ENCODE data around the gene DSG3.

DSG3 gene

DNA sequence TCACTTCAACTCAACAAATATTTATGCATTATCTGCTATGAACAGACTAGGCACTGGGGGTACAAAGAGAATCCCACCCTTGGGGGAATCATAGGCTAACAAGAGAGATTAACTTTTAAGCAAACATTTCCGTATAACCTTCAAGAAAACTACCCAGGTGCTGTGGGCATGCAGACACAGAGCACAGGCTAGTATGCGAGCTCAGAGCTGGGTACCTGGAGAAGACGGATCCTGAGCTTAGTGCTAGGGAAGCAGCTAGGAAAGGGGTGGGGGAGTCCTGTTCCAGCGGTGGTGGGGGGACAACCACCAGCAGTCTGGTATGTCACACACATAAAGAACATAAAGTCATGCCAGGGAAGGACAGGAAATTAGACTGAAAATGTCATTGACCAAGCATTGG is 17.5 kb upstream of the DSG3 start:
- DNase-seq (ENCODE audit: low spot score): no peak

DNA sequence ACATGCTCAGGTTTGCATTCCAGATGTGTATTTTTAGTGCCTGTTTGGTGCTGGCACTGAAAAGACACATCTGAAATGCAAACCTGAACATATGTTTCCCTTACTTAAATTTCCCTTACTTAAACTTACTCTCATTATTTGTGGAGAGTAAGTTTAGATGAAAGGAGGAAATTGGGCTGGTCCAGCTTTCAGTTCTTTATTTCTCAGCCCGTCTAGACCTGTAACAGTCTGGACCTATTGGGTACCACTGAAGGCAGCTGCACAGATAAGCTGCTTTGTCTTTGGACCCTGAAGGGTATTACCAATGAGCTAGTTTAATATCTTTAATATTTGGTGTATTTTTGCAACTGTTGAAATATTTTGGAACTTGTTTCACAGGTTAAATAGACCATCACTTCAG is 17.0 kb upstream of the DSG3 start:
- DNase-seq (ENCODE audit: low spot score): no peak

DNA sequence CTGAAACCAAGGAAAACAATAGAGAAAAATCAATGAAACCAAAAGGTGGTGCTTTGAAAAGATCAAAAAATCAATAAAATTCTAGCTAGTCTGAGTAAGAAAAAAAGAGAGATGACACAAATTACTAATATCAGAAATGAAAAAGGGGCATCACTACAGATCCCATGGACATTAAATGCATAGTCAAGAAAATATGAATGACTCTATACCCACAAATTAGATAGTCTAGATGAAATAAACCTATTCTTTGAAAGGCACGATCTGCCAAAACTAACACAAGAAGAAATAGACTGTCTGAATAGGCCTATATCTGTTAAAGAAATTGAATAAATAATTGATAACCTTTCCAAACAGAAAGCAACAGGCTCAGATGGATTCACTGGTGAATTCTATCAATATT is 15.2 kb upstream of the DSG3 start:
- no peak for DNase-seq (ENCODE audit: low spot score)

DNA sequence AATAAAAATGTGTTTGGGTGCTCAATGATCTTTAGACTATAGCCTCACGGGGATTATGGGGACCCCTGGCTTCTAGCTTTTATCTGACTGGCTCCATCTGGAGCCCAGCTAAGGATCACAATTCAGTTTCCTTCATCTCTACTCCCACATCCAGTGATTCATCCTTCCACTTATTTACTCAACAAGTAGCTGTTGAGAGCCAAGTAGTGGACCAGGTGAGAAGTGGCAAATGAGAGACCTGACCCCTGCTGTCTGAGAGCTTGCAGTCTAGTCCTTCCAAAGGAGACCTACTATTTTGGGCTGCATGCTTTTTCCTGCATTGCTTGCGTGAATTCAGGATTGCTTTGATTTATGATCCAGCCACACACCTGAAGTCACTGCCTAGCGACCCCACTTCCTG is 10.7 kb upstream of the DSG3 start:
- DNase-seq (ENCODE audit: low spot score): no peak

DNA sequence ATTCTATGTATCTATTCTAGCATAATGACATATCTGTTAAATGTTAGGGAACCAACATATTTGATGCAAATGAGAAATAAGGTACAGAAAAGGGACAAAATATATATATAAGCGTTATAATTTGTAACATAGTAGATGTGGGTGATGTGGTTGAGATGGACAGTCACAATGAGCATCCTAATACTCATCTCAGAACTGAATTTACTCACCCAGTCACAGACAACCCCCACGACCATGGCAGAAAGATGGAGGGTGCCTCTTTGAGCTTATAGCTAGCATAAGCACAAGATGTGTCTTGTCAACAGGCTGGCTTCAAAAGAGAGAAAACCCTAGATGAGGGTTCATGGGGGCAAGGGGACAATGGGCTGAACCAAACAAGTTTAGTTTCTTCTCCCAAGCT is 9.1 kb upstream of the DSG3 start:
- no peak for DNase-seq (ENCODE audit: low spot score)

DNA sequence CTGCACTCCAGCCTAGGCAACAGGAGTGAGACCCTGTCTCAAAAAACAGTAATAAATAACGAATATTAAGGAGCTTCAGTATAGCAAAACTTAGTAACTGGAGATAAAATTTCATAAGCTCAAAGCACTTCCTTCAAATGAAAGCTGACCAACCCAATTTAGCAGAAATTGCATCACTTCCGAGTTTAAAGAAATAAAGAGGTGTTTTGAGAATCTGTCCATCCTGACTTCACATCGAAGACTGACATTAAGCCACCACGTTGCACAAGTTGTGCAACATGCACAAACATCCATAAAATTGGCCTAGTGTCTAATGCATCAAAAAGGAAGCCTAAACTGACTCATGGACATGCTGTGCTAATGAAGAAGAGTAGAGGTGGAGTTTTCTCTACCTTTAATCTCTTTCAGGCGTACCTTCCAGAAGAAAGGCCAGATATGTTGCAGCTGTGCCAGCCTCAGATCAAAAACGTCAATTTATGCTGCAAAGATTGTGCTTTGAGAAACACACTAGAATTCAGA is 7.7 kb upstream of the DSG3 start:
- DNase-seq (ENCODE audit: low spot score): no peak

DNA sequence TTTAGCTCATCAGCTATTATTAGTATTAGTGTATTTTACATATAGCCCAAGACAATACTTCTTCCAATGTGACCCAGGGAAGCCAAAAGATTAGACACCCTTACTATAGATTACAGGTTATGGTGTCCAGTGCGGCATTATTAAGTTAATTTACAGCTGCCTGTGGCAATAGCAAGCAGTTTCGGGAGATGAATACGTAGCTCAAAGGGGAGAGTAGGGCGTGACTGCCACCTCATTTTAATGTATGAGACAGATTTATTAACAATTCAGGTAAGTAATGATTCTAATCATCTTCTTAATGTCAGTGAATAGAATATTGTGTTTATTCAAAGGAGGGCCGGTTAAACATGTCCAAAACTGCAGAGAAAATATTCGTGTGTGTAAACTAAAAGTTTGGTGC is 6.8 kb upstream of the DSG3 start:
- DNase-seq (ENCODE audit: low spot score): no peak

DNA sequence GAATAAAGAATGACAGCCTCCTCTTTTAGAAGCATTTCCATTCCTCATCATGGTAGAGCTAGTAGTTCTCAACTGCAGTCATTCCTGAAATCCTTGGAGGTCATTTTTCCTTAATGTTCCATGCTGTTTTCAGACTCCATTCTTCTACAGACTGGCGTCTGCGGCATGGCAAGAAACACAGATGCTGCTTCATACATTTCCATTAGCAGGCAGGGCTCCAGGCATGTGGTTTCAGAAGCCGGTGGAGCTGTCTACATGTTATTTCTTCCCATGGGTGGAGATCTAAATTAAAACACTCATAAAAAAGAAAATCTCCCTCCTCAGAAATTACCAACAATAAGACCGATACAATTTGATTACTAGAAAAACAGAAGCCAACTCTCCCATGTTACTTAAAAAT is 6.0 kb upstream of the DSG3 start:
- no peak for DNase-seq (ENCODE audit: low spot score)

DNA sequence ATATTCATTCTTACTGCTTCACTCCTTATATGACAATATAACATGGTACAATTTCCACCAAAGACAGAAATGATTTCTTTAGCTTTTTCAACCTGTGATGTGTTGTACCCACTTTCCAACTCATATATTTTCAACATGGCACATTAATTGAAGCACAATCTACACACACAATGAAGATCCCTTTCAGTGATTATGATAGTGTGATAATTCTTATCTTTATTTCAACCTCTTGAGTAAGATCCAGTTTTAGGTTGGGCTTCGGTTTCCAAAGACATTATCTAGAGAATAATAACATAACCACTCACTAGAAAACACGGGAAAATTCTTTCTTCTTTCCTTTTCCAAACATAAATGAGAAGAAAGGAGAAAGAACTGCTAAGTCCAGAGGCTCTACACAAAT is 3.4 kb upstream of the DSG3 start:
- DNase-seq (ENCODE audit: low spot score): no peak

DNA sequence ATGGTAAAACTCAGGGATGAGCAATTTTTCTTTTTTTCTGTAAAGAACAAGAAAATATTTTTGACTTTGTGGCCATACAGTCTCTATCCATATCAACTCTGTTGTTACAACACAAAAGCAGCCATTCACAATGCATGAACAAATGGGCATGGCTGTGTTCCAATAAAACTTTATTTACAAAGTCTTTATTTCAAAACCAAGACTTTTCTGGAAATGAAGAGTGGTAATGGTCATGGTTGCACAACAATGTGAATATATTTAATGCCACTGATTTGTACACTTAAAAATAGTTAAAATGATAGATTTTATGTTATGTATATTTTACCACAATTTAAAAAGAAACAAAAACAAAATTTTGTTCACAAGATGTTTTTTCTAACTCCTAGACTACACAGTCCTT is 1.6 kb upstream of the DSG3 start:
- DNase-seq (ENCODE audit: low spot score): no peak

DNA sequence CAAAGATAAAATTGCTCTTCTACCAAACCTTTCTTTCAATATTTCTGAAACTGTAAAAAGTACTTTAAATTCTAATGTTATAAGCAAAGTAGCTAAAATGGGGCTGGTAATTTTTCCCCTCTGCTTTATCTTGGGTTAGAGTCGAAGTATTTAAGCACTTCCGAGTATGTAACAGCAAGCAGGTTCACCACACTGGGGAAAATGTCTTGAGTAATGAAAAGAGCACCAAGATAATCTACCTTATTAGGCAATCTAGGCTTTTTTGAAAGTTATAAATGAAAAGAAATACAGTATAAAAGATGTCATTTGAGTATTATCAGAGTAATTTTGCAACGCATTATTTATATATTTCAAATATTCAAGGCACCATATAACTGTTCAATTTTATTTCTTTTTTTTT is 687 bp upstream of the DSG3 start:
- no peak for DNase-seq (ENCODE audit: low spot score)

DNA sequence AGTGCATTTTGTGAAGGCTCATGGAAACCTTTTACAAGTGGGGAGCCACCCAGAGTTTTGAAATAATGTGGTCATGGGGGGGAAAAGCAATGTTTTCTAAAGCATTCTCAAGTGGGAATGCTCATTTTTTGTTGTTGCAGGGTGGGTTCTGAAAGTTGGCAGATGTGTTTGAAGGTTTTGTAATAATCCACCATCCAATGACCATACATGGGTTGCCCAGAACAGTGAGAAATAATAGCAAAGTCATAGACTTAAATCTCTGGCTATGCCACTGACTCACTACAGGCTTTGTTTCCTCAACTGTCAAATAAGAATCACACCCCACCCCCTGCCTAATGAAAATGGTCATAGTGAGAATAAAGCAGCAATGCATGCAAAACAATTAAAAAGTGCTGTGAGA is 2.9 kb downstream of the DSG3 start:
- DNase-seq (ENCODE audit: low spot score): no peak

DNA sequence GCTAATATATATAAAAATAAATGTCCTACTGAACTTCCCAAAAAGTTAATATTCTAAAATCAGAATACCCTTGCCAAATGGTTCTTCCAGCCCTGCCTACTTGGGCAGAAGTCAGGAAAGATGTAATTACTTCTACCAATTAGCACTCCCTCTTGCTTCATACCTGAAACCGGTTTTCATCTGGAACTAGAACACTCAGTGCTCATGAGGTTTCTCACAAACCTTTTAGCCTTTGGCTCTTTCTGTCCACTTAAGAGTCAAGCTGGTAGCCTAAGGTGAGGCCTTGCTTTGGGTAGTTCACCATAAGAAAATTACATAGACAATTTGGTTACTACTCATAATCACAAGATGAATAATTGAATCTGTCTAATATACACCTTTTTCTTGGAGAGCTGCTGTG is 4.1 kb downstream of the DSG3 start:
- DNase-seq (ENCODE audit: low spot score): no peak

DNA sequence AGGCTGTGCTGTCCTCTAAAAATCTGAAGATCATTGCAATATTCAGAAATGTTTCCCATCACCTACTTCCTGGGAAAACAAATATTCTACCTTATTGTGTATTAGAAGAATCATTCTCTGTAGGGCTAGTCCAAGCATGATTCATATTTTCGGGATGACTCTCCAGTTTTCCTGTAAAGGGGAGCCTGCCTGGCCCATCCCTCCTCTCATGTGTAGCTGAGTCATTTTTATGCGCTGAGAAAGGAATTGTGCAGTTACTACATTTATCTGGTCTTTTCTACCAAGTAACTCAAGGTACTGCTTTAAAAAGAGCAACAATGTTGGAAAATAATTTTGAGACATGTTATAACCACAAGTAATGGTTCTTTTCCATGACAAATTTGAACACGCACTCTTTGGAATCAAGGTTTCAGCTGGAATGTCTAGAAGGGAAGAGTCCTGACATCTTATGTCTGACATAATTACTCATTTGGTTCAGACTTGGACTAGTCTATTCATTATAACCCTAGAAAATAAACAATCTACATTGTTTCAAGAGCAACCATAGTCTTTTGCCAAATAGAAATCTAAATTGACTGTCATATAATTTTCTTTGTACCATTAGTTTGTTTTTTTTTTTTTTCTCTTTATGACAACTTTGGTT is 6.6 kb downstream of the DSG3 start:
- no peak for DNase-seq (ENCODE audit: low spot score)

DNA sequence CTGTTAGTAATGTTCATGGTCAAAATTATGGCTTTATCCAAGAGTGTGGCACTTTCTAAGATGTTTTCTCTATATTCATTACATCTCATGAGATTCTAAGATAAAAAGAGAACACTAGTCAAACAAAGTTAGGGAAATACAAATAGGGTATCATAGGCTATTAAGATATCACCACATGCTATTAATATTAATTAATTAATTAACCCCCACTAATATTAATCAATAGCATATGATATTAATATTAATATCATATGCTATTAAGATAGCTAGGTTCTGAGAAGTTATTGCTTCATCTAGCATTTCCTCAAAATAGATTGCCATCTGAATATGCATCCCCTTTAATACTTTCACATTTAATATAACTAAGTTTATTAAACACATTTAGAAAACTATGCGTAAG is 22.1 kb downstream of the DSG3 start:
- DNase-seq (ENCODE audit: low spot score): no peak

DNA sequence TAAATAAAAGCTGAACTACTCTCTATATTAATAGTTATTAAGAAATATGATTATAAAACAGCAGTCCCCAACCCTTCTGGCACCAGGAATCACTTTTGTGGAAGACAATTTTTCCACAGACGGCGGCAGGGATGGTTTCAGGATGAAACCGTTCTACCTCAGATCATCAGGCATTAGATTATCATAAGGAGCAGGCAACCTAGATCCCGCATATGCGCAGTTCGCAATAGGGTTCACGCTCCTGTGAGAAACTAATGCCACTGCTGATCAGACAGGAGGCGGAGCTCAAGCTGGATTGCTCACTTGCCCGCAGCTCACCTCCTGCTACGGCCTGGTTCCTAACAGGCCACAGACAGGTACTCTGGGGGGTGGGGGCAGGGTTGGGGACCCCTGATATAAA is 31.1 kb downstream of the DSG3 start:
- DNase-seq (ENCODE audit: low spot score): no peak

DNA sequence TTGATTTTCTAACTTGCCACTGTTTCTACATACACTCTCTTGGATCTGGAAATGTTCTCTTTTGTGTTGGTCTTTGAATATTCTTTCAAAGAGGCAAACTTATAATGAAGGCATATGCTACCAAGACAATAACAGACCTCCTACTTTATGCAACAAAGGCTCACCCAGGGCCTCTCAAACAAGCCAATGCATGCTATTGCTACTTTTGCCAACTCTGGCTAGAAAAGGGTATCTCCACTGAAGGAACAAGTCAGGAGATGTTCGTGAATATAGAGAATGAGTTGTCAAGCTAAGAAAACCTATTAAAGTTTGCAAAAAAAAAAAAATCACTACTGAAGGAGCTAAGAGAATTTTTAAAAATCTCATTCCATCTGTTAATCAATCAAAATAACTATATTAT is 34.5 kb downstream of the DSG3 start:
- DNase-seq (ENCODE audit: low spot score): no peak

DNA sequence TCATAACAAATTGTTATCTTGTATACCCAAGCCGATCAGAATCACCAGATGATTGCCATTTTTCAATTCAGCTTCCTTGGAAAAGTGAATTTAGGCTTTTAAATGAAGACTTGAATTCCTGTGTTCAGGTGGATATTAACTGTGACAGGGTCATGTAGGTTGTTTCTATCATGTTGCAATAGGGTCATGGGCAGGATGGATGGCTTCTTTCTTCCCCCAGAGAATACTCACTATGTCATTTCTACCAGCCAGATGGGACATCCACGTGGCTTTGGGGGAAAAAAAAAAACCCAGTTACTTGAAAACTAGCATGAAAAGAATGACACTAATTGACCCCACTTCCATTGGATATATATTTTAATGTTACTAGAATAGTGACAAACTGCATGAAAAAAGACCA is 35.9 kb downstream of the DSG3 start:
- DNase-seq (ENCODE audit: low spot score): no peak

DNA sequence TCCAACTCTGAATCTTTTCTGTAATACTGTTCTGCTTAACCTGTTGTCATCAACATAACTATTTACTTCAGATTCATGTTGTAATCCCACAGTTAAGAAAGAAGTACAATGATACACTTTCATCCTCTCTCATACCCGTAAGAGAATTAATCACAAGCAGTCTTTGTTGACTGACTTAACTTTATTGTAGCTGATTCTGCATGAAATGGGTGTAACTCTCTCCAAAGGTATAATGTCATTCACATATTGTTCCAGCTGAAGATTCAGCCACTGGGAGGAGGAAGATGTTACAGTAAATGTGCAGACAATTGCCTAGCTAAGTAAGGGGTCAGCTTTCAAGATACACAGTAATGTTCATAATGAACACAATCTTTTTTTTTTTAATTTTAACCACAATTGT is 36.9 kb downstream of the DSG3 start:
- DNase-seq (ENCODE audit: low spot score): no peak

DNA sequence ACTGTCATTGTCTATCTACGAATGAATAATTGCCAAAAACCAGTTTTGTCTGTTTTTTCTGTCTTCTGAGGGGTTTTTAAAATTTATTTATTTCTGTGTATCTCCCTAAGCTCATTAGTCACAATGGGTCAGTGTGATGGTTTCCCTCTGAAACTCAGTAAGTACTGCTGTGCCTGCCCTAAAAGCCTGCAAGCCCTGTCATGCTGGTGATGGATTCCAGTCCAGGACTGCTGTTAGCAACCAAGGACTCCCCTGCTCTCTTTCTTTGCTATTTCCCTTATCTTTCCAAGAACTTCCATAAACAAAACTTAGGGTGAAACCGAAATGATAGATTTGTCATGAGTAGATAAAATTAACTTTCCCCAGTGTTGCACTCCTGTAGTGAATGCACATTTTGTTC is 38.6 kb downstream of the DSG3 start:
- no peak for DNase-seq (ENCODE audit: low spot score)

DNA sequence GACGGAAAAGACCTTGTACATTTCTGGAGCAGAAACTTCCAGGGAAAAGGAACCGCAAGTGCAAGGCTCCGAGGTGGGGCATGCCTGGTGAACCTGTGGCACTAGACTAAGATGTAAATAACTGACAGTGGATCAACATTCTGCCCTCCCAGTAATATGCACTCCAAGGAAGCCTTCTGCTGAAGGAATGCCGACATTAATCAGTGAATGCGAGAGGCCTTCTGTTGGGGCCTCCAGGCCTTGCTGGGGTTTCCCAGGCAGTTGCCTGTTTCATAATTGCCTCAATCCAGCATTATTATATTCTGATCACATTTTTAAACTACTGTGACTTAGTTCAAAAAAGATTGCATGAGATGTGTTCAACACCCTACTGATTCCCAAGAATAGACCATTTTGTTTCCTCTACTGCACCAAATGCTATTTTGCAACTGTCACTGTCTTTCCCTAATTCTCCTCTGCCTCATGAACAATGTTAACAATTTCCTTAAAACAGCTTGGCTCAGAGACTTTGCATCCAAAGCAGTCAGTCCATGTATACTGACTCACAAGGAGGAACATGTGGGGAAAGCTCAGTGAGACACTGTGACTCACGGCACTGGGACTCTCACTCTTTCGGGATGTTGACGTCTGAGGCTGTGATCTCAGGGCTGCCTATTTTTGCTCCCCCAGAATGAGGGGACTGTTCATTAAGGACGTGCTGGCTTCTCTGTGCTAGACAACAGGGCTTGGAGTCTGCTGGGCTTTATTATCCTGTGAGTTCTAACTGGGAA is 39.9 kb downstream of the DSG3 start:
- DNase-seq (ENCODE audit: low spot score): no peak

DNA sequence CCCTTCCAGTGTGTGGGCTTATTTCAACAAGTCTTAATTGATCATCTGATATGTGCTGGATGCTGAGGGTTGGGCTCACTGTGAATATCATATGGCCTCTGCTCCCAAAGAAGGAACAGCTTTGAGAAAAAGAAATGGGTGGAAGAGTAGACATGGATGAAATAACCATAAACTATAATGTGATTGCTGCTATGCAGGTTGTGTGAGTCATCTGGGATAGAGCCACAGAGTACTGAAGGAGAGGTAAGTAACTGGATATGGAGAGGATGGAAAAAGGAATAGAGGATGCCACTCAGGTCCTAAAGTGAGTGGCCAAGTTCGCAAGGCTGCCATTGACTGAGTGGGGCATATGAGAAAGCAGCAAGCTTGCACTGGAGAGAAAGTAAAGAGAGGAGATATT is 41.8 kb downstream of the DSG3 start:
- no peak for DNase-seq (ENCODE audit: low spot score)

DNA sequence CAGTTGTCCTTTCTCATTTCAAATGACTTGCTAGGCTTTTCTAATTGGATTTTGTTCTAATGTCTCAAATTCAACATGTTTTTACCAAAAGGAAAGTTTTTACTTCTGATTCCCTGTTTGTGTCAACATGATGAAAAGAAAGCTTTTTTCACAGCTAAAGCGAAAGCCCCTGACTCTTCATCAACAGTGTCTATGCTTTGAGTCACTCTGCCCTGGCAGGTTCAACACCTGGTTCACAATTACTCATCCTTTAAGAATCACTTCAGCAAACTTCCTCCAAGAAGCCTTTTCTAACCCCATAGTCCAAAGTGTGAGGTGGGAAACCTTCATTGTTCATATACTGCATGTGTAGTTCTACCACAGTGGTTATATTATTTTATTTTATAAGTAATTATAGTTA is 42.8 kb downstream of the DSG3 start:
- DNase-seq (ENCODE audit: low spot score): no peak

DNA sequence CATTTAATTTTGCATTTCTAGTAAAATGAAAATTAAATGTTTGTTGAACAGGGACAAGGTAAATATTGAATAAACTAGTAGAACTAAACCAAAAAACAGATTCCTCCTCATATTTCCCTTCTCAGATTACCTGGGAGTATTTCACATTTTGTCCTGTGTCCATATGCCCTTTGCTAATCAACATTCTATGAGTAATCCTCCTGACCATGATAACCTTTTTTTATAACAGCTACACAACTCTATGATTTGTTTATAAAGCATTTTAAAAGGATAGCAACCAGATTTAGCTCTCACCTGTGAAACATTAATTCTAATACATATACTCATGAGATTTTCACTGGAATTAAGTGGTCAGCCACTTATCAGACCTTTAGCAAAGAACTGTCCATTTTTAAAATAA is 43.3 kb downstream of the DSG3 start:
- no peak for DNase-seq (ENCODE audit: low spot score)

Data from CD4-positive, alpha-beta T cell treated with Interleukin-2 at 100 ng/mL for 4 hours (primary cell).